Stimulated activated CD8-positive, alpha-beta memory T cell treated with anti-CD3 and anti-CD28 coated beads, Interleukin-15, amount 100 ng/mL, for 1 hour (primary cell): ENCODE data around the gene OR10H4.
"Not testable (repeated sequence)": the region's sequence is repeated elsewhere in the genome, so short reads cannot be mapped to it uniquely, and the experiment has no call there.

Experiments used
- DNase-seq: peaks from one replicate; pipeline ENCODE4 v3.0.0-alpha.2; 2020; ENCODE audit warnings: low read depth

Gene OR10H4, protein sequence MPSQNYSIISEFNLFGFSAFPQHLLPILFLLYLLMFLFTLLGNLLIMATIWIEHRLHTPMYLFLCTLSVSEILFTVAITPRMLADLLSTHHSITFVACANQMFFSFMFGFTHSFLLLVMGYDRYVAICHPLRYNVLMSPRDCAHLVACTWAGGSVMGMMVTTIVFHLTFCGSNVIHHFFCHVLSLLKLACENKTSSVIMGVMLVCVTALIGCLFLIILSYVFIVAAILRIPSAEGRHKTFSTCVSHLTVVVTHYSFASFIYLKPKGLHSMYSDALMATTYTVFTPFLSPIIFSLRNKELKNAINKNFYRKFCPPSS

DNA sequence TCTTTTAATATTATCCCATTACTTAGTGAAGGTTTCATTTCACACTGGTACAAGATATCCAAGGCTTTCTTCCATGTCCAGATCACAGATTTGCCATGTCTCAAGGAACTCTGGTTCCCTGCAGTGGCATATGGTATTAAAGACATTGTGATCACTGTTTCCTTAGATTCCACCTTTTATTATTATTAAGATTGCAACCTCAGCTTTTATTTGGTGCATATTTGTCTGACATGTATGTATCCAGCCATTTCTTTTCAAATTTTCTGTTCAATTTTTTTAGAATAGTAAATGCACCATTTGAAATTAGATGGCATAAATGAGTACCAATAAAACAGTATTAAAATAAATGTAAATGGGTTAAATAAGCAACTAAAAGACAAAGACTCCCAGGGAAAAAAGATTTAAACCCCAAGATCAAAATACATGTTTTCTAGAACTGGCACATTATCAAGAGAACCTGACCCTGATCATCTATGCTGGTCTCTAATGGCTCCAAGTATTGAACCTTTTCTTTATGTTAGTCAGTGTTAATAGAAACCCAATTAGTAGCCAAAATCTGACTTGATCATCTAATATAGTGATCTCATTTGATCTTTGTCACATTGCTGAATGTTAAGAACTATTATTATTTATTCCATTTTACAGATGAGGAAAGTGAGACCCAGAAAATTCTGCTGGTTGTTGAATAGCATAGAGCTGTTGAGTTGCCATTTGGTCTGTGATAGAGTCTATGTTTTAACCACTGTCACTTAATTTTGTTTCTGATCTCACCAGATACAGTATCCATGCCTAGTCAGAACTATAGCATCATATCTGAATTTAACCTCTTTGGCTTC is at the start of gene OR10H4:
Gene OR10H4 (plus strand): TSS at position 786 of the 836 bp plus-strand sequence. CDS start 0 bp downstream, at position 786.
- DNase-seq, result no peak

DNA sequence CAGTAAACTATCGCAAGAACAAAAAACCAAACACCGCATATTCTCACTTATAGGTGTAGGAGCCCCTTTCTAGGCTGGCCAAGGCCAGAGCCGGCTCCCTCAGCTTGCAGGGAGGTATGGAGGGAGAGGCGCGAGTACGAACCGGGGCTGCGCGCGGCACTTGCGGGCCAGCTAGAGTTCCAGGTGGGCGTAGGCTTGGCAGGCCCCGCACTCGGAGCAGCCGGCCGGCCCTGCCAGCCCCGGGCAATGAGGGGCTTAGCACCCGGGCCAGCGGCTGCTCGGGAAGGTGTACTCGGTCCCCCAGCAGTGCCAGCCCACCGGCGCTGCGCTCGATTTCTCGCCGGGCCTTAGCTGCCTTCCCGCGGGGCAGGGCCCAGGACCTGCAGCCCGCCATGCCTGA is 49.2 kb upstream of the OR10H4 start:
- DNase-seq, result not testable (repeated sequence)

DNA sequence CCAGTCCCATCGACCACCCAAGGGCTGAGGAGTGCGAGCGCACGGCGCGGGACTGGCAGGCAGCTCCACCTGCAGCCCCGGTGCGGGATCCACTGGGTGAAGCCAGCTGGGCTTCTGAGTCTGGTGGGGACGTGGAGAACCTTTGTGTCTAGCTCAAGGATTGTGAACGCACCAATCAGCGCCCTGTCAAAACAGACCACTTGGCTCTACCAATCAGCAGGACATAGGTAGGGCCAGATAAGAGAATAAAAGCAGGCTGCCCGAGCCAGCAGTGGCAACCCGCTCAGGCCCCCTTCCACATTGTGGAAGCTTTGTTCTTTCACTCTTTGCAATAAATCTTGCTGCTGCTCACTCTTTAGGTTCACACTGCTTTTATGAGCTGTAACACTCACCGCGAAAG is 48.8 kb upstream of the OR10H4 start:
- not testable (repeated sequence) for DNase-seq

DNA sequence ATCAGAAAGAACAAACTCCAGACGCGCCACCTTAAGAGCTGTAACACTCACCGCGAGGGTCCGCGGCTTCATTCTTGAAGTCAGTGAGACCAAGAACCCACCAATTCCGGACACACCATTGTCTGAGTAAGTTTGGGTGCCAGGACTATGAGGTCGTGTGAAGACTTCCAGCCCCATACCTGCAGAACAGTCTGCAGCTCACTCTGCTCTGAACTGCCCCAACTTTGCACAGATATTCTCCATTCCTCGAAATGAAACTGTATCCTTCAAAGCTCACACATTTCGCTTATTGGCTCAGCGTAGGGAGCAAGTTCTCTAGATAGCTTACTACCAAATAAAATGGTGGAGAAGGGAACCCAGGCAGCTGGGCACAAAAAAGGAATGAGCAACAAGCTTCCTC is 48.3 kb upstream of the OR10H4 start:
- DNase-seq, result no peak

GRCh38 chr19:15902254-15902653 is 46.6 kb upstream of the OR10H4 start:
- no peak for DNase-seq

DNA sequence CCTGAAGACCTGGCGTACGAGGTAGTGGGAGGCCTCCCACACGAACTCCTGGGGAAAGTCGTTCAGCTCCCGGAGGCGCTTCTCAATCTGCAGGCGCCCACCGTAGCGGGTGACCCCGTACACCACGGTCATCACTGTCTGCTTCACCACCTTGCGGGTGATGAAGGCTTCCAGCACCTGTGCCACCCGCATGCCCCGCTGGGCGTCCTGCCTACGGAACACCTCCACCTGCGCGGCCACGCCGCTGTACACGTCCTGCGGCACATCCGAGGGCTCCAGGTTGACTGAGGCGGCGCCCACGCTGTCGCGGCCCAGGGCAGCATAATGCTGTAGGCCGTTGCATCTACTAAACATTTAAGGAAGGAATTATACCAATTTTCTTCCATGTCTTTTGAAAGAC is 45.9 kb upstream of the OR10H4 start:
- not testable (repeated sequence) for DNase-seq

GRCh38 chr19:15905026-15905425 is 43.8 kb upstream of the OR10H4 start:
- no peak for DNase-seq

DNA sequence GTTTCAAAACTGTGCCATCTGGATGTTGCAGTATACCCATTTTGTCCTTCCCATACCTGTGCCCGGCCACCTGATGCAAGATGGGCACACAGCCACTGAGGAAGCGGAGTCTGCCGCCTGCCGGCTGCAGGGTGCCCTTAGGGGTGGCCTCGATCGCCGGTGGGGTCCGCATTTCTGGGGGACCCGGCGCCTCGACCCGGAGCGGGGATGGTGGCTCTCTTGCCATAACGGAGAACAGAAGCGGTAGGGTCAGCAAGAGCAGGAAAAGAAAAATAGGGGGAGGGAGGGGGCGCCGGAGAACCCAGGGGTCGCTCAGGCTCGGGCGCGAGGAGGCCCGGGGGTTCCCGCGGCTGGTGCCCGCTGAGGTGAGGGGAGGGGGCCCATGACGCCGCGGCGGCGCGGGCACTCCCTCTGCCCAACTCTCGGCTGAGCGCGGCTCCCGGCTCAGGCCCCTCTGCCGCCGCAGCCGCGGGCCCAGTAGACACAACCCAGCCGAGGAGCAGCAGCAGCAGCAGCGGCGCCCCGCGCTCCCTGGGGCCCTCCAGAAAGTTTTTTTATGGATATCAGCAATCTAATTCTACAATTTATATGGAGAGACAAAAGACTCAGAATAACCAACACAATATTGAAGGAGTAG is 37.1 kb upstream of the OR10H4 start:
- no peak for DNase-seq

DNA sequence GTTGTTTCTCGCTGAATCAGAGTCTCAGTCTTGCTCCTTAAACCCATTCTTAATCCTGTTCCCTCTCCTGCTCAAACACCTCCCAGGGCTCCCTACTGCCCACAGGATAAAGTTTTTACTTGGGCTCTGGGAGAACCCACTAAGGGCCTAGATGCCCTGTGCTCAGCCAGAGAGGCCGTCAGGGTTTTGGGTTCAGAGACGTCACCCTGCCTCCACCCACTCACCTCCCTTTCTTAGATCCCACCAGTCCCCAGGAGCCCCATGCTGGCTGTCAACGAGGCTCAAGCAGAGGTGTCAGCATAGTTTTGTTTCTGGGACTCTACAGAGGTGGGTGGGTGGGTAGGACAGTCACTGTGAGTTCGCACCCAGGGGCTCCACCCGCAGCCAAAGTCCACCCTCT is 35.4 kb upstream of the OR10H4 start:
- no peak for DNase-seq

DNA sequence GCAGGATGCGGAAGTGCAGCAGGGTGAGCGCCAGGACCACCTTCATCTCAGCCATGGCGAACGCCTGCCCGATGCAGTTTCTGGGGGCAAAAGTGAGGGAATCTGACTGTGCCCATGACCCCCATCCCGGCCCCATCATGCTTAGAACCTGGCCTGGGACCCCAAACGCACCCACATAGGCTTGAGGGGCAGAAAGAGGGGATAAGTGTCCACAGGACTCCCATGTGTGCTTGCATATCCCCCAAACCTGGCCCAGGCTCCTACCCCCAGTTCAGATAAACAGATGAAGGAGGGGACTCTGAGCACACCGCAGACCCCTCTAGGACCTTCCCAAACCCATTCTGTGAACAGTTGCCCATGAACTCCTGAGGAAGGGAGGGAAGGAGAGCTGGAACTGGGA is 35.0 kb upstream of the OR10H4 start:
- DNase-seq, result no peak

DNA sequence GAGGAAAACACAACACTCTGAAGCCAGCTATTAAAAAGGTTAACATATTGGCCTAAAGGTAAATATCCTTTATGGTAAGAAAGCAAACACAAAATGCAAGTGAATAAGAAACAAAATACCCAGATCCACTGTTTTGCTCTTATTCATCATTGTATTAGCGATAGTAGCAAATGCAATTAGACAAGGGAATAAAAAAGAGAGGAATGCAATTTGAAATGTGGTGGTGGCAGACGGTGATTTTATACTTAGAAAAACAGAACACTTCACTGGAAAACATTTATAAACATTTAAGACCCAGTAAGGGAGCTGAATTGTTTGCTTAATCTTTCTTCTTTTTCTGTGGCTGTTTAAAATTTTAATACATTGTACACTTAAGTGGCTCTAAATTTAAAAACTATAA is 33.7 kb upstream of the OR10H4 start:
- DNase-seq, result no peak

- no peak for DNase-seq
Measured at GRCh38 chr19:15919243-15919642, 29.6 kb upstream of the OR10H4 start.

DNA sequence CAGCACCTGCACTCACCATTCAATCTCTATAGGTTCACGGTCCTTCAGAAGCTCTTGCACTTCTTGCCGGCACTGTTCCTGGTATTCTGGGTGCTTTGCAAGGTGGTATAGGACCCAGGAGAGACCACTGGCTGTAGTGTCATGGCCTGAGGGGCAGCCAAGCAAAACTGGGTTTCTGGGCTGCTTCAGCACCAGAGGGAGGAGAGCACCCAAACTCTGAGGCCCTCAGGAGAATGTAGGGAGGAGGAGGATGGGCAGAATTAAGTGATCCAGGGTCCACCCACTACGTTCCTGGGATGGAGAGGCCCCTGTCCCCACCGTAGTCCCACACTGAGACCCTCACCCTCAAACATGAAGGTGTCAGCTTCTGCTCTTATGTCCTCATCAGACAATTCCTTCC is 26.8 kb upstream of the OR10H4 start:
- DNase-seq, result no peak

DNA sequence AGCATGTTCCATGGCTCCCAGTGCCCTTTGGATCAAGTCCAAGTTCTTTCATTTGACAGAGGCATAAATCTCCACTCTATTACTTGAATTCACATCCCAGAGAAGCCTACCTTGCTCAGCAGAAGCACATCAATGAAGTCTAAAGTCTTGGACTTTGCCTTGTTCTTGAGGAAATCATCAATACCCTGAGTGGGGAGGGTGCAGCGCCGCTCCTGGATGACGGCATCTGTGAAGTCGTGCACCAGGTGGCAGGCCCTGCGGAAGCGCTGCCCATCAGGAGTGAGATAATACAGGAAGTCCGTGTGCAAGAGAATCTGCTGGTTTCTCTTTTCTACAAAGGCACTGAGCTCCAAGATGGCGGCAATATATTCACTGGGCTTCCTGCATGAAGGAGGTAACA is 25.1 kb upstream of the OR10H4 start:
- no peak for DNase-seq

DNA sequence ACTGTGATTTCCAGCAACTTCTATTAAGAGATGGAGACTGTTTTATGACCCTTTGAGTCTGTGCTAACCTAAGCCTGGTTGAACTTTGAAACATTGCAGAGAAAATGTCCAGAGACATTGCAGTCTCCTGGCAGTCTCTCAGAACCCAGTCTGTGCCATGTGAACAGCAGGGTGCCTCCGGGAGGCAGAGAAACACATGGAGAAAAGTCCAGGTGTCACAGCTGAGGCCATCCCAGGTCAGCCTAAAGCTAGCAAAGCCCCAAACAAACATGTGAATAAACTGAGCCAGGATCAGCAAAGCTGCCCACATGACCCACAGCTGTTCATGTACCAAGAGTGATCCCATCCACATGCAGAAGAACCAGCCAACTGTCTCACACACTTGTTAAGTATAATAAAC is 22.3 kb upstream of the OR10H4 start:
- DNase-seq, result no peak

DNA sequence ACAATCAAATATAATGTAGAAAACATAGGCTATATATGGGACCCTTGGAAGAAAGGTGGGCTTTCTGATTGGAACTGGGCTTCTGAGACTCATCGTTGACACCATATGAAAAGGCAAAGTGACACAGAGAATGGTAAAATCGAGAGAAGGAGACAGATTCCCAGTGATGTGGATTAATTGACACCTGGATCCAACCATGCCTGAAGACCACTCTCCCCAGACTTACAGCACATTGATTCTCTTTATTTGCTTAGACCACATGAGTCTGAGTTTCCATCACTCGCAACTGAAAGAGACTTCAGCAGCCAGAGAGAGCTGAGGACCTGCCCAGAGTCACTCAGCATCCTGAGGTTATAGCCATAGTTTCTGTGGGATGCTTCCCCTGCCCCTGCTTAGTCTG is 20.5 kb upstream of the OR10H4 start:
- DNase-seq, result no peak

- not testable (repeated sequence) for DNase-seq
Measured at GRCh38 chr19:15933761-15934331, 15.0 kb upstream of the OR10H4 start.

DNA sequence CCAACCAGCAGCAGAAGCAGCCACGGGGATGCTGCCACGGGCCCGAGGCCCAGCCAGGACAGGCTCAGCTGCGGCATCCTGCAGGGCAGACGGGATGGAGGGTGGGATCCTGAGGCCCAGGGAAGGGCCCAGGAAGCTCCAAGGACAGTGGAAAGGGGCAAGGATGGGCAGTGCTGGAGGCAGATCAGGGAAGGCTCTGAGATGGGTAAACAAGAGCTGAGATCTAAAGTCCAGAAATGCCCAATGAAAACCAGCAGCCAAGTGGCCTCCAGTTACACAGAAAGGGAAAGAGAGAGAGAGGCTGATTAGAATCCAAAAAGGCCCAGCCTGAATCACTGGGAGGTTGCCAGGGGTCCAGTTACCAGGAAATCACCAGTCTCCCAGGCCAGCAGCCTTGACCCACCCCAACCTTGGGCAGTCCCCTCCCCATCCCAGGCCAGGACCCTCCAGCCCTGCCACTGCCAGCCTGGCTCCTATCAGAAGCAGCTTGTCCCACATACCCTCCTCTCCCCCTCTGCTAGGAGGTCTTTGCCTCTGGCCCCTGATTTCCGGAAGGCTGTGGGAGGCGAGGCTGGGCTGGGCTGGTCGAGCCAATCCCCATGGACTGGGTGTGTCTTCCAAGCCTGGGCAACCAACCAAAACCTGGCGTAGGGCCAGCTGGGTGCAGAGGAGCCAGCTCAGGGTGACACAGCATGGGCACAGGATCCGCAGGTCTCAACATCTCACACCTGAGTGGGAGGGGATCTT is 14.3 kb upstream of the OR10H4 start, which contains the start of gene CYP4F11:
Gene CYP4F11 (minus strand): TSS at position 198 of the 747 bp plus-strand sequence. CDS start 121 bp downstream, at position 77.
- no peak for DNase-seq

DNA sequence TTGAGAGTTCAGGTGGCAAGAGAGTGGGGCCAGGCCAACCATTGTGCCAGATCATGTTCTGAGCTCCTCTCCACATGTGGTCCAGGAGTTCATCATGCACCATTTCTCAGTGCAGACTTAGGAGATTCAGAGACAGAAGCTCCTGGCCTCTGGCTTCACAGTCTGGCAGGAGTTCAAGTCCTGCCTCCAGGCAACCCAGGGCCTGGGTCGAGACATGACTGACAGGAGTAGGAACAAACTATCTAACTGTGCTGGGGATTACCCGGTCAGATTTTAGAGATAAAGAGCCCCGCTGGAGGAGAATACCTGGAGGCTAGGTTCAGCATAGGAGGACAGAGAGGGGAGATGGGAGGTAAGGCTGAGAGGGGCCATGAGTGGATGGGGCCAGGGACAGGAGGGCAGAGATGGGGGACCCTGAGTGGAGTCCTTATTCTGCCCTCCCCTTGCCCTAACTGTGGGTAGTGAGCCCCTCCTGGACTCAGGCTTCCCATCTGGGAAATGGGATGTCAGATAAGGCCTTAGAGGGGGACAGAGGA is 13.6 kb upstream of the OR10H4 start:
- no peak for DNase-seq

DNA sequence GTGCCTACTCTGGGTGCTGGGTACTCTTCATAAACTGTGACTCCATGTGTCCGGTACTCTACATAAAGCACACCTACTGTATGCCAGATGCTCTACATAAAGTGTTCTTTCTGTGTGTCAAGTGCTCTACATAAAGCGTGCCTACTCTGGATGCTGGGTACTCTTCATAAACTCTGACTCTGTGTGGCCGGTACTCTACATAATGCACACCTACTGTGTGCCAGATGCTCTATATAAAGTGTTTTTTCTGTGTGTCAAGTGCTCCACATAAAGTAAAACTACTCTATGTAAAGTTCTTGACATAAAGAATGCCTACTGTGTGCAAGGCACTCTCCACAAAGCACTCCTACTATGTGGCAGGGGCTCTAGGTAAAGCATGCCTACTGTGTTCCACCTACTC is 12.6 kb upstream of the OR10H4 start:
- no peak for DNase-seq

- no peak for DNase-seq
Measured at GRCh38 chr19:15936950-15937349, 11.9 kb upstream of the OR10H4 start.
